Astrocyte (in vitro differentiated cells and primary cell): ENCODE measurements around the gene EIF2A. TPM values are rescaled to one million over a fixed set of nuclear protein-coding genes. Genes with fewer than 3 reads are reported as not detected.

Experiments used
- DNase-seq: peaks from one replicate; pipeline ENCODE4 v3.0.0-alpha.2; 2010; ENCODE audit warnings: low read depth
- FAIRE-seq: peaks from 2 replicates; lab custom pipeline; 2011; peaks lifted over from hg19 to GRCh38; lab: Jason Lieb, UNC
- H2AFZ ChIP-seq: 2 replicates; pipeline ENCODE4 v1.6.0; 2012; ENCODE audit warnings: low read depth, low read length, inconsistent platforms
- H3K27ac ChIP-seq: 2 replicates; pipeline ENCODE4 v1.5.1; 2011; ENCODE audit warnings: low read depth, low read length, inconsistent platforms
- H3K27me3 ChIP-seq: 2 replicates; pipeline ENCODE4 v1.6.0; 2011; ENCODE audit warnings: low read length, inconsistent platforms; ENCODE audit not compliant: insufficient read depth
- H3K36me3 ChIP-seq: 2 replicates; pipeline ENCODE4 v1.5.1; 2011; ENCODE audit warnings: low read length, inconsistent platforms; ENCODE audit not compliant: insufficient read depth
- H3K4me1 ChIP-seq: 2 replicates; pipeline ENCODE4 v1.5.1; 2011; ENCODE audit warnings: low read length, inconsistent platforms; ENCODE audit not compliant: insufficient read depth
- H3K4me2 ChIP-seq: 2 replicates; pipeline ENCODE4 v1.6.0; 2012; ENCODE audit warnings: low read length, inconsistent platforms
- H3K4me3 ChIP-seq: 2 replicates; pipeline ENCODE4 v1.5.1; 2011; ENCODE audit warnings: low read depth, mild to moderate bottlenecking, low read length, inconsistent platforms; ENCODE audit not compliant: insufficient read depth
- H3K79me2 ChIP-seq: 2 replicates; pipeline ENCODE4 v1.6.0; 2012; ENCODE audit warnings: mild to moderate bottlenecking, low read length, inconsistent platforms; ENCODE audit not compliant: insufficient read depth
- H3K9ac ChIP-seq: 2 replicates; pipeline ENCODE4 v1.6.0; 2012; ENCODE audit warnings: mild to moderate bottlenecking, low read length, inconsistent platforms
- H3K9me3 ChIP-seq: 2 replicates; pipeline ENCODE4 v1.5.1; 2012; ENCODE audit warnings: low read depth, mild to moderate bottlenecking, low read length, inconsistent platforms; ENCODE audit not compliant: insufficient read depth
- H4K20me1 ChIP-seq: 2 replicates; pipeline ENCODE4 v1.6.0; 2012; ENCODE audit warnings: low read length, inconsistent platforms; ENCODE audit not compliant: insufficient read depth
- H3K27ac Mint-ChIP-seq: one replicate; pipeline ENCODE4 v1.8.0; 2021; ENCODE audit warnings: mild to moderate bottlenecking, mixed read lengths; ENCODE audit not compliant: unreplicated experiment
- H3K27me3 Mint-ChIP-seq: one replicate; pipeline ENCODE4 v1.8.0; 2021; ENCODE audit warnings: low read depth, mixed read lengths; ENCODE audit not compliant: unreplicated experiment
- H3K36me3 Mint-ChIP-seq: one replicate; pipeline ENCODE4 v1.8.0; 2021; ENCODE audit warnings: low read depth, mixed read lengths; ENCODE audit not compliant: unreplicated experiment
- H3K4me1 Mint-ChIP-seq: one replicate; pipeline ENCODE4 v1.8.0; 2021; ENCODE audit warnings: low read depth, mixed read lengths; ENCODE audit not compliant: unreplicated experiment
- H3K4me3 Mint-ChIP-seq: one replicate; pipeline ENCODE4 v1.8.0; 2021; ENCODE audit warnings: mild to moderate bottlenecking, moderate library complexity, mixed read lengths; ENCODE audit not compliant: unreplicated experiment
- H3K9me3 Mint-ChIP-seq: one replicate; pipeline ENCODE4 v1.8.0; 2021; ENCODE audit warnings: mild to moderate bottlenecking, mixed read lengths; ENCODE audit not compliant: unreplicated experiment
- CTCF ChIP-seq: IDR thresholded peaks from 2 replicates; pipeline ENCODE4 v1.5.1; 2011; ENCODE audit warnings: low read depth, mild to moderate bottlenecking, inconsistent platforms, low read length, moderate library complexity; ENCODE audit not compliant: insufficient read depth
- EZH2 ChIP-seq: IDR thresholded peaks from 2 replicates; pipeline ENCODE4 v1.6.1; 2012; ENCODE audit warnings: mild to moderate bottlenecking, low read length, inconsistent platforms; ENCODE audit not compliant: insufficient read depth
- total RNA-seq: library from RNA; stranded (reverse); gene quantifications from 2 replicates; pipeline ENCODE4 v1.2.1, GENCODE V29; 2021

Gene EIF2A
- total RNA-seq, 1 donor from 2014 or later, result 64.2 TPM

DNA sequence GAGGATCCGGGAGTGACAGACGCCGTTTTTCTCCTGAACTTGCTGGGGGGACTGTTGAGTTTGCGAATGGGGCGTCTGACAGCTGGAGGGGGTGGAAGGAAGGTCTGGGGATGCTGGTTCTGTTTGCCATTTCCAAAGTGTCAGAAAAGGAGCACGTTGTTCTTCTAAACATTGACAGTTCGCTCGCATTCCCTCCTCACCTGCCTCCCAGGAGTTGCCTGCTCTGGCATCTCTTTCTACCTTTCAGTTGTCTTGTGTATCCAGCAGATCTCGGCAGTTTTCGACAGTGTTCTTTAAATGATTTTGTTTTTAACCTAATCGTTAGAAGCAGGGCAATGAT lies 57.4 kb downstream of the EIF2A start:
- Mint-ChIP-seq H3K9me3 (no peaks in the 10 kb centered on the region), H3K36me3 (peaks cover 2% of the 10 kb centered on the region), H3K4me1 (peaks cover 31% of the 10 kb centered on the region), H3K27ac (peak overlapping the region; percentile 87), H3K4me3 (peak overlapping the region; percentile 98), H3K27me3 (no peaks in the 10 kb centered on the region)
- no peak for FAIRE-seq
- peaks cover 26% of the 10 kb centered on the region for H3K4me1 ChIP-seq
- DNase-seq, result no peak
- H3K36me3 ChIP-seq, result peaks cover 2% of the 10 kb centered on the region
- H2AFZ ChIP-seq, result peak overlapping the region; percentile 45
- peak overlapping the region; percentile 98 for H3K9ac ChIP-seq
- no peak for TF ChIP-seq CTCF
- peak overlapping the region; percentile 95 for H3K4me3 ChIP-seq
- H4K20me1 ChIP-seq, result peaks cover 53% of the 10 kb centered on the region
- H3K27ac ChIP-seq, result peak overlapping the region; percentile 91
- peaks cover 71% of the 10 kb centered on the region for H3K79me2 ChIP-seq
- peak overlapping the region; percentile 90 for H3K4me2 ChIP-seq
- no peaks in the 10 kb centered on the region for H3K9me3 ChIP-seq
- H3K27me3 ChIP-seq, result no peaks in the 10 kb centered on the region

- Histone ChIP-seq H3K27ac (no peak overlapping the region), H3K9ac (no peak overlapping the region), H3K4me1 (peaks cover 9% of the 10 kb centered on the region), H3K36me3 (peaks cover 2% of the 10 kb centered on the region), H3K4me2 (peak overlapping the region; percentile 90), H3K9me3 (no peaks in the 10 kb centered on the region), H3K27me3 (no peaks in the 10 kb centered on the region), H2AFZ (no peak overlapping the region), H3K79me2 (peaks cover 92% of the 10 kb centered on the region), H4K20me1 (peaks cover 74% of the 10 kb centered on the region), H3K4me3 (no peak overlapping the region)
- Mint-ChIP-seq H3K27ac (no peak overlapping the region), H3K4me3 (peak overlapping the region; percentile 24), H3K9me3 (no peaks in the 10 kb centered on the region), H3K27me3 (no peaks in the 10 kb centered on the region), H3K4me1 (peaks cover 13% of the 10 kb centered on the region), H3K36me3 (peaks cover 2% of the 10 kb centered on the region)
- DNase-seq (no peak), FAIRE-seq (no peak)
- TF ChIP-seq EZH2, result no peak
- TF ChIP-seq CTCF, result no peak
Measured at GRCh38 chr3:150605998-150606641, 59.5 kb downstream of the EIF2A start.

GRCh38 chr3:150607267-150608065 lies 60.9 kb downstream of the EIF2A start:
- Mint-ChIP-seq H3K4me1 (peaks cover 6% of the 10 kb centered on the region), H3K4me3 (no peak overlapping the region), H3K9me3 (no peaks in the 10 kb centered on the region), H3K27ac (no peak overlapping the region), H3K27me3 (no peaks in the 10 kb centered on the region), H3K36me3 (peaks cover 2% of the 10 kb centered on the region)
- FAIRE-seq, result no peak
- H4K20me1 ChIP-seq, result peaks cover 86% of the 10 kb centered on the region
- no peak overlapping the region for H3K4me3 ChIP-seq
- no peaks in the 10 kb centered on the region for H3K27me3 ChIP-seq
- H3K4me1 ChIP-seq, result peaks cover 7% of the 10 kb centered on the region
- no peak for DNase-seq
- H2AFZ ChIP-seq, result no peak overlapping the region
- peaks cover 5% of the 10 kb centered on the region for H3K36me3 ChIP-seq
- H3K9me3 ChIP-seq, result no peaks in the 10 kb centered on the region
- H3K79me2 ChIP-seq, result peaks cover 95% of the 10 kb centered on the region
- peak overlapping the region; percentile 9 for H3K4me2 ChIP-seq
- H3K9ac ChIP-seq, result no peak overlapping the region
- TF ChIP-seq EZH2, result no peak
- TF ChIP-seq CTCF, result no peak
- no peak overlapping the region for H3K27ac ChIP-seq
